ENCODE measurements around the gene ZNF536.

DNA sequence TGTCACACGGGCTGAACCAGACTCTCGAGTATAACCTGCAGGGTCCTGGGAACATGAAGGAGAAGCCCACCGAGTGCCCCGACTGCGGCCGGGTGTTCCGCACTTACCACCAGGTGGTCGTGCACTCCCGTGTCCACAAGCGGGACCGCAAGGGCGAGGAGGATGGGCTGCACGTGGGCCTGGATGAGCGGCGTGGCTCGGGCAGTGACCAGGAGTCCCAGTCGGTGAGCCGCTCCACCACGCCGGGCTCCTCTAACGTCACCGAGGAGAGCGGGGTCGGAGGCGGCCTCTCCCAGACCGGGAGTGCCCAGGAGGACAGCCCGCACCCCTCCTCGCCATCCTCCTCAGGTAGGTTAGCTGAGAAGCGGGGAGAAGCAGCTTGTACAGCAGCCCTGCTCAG lies 73.2 kb downstream of the ZNF536 start:
- TF ChIP-seq, protein P1, sequence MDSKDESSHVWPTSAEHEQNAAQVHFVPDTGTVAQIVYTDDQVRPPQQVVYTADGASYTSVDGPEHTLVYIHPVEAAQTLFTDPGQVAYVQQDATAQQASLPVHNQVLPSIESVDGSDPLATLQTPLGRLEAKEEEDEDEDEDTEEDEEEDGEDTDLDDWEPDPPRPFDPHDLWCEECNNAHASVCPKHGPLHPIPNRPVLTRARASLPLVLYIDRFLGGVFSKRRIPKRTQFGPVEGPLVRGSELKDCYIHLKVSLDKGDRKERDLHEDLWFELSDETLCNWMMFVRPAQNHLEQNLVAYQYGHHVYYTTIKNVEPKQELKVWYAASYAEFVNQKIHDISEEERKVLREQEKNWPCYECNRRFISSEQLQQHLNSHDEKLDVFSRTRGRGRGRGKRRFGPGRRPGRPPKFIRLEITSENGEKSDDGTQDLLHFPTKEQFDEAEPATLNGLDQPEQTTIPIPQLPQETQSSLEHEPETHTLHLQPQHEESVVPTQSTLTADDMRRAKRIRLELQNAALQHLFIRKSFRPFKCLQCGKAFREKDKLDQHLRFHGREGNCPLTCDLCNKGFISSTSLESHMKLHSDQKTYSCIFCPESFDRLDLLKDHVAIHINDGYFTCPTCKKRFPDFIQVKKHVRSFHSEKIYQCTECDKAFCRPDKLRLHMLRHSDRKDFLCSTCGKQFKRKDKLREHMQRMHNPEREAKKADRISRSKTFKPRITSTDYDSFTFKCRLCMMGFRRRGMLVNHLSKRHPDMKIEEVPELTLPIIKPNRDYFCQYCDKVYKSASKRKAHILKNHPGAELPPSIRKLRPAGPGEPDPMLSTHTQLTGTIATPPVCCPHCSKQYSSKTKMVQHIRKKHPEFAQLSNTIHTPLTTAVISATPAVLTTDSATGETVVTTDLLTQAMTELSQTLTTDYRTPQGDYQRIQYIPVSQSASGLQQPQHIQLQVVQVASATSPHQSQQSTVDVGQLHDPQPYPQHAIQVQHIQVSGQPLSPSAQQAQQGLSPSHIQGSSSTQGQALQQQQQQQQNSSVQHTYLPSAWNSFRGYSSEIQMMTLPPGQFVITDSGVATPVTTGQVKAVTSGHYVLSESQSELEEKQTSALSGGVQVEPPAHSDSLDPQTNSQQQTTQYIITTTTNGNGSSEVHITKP (IDR thresholded peaks at IDR 0.05; ENCODE audit: partially characterized antibody) = no peak
- TF ChIP-seq, protein P2, sequence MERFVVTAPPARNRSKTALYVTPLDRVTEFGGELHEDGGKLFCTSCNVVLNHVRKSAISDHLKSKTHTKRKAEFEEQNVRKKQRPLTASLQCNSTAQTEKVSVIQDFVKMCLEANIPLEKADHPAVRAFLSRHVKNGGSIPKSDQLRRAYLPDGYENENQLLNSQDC (CRISPR knock-in tag; IDR thresholded peaks at IDR 0.05) = no peak
- TF ChIP-seq GATAD2B (IDR thresholded peaks at IDR 0.05; ENCODE audit: borderline replicate concordance) (no peak), E2F6 (IDR thresholded peaks at IDR 0.05; ENCODE audit: borderline replicate concordance in 1 of 2, extremely low read depth in 1 of 2, insufficient read depth in 1 of 2, insufficient read length in 1 of 2, low read depth in 1 of 2, low read length in 1 of 2, poor library complexity in 1 of 2, severe bottlenecking in 1 of 2) (no peak), HMG20A (CRISPR knock-in tag; conservative IDR thresholded peaks at IDR 0.05) (no peak), HMG20B (CRISPR knock-in tag; IDR thresholded peaks at IDR 0.05) (no peak)
